Esophagus mucosa (tissue), 1 donor: ENCODE data around the gene DNM1. TPM values are rescaled to one million over a fixed set of nuclear protein-coding genes. Genes with fewer than 3 reads are reported as not detected.

Source experiments
- ATAC-seq: fragments of 200-7000 bp; cut with Tn5 transposase; one replicate; pipeline ENCODE4 v1.9.1; 2020
- total RNA-seq: library from RNA; stranded (reverse); gene quantifications from one replicate; pipeline ENCODE4 v1.2.4, GENCODE V29; 2023
- donor health status: DM: yes; HTN: yes; CAD: no.

The DNM1 gene
- total RNA-seq, 1 donor from 2014 or later = 2.2 TPM

DNA sequence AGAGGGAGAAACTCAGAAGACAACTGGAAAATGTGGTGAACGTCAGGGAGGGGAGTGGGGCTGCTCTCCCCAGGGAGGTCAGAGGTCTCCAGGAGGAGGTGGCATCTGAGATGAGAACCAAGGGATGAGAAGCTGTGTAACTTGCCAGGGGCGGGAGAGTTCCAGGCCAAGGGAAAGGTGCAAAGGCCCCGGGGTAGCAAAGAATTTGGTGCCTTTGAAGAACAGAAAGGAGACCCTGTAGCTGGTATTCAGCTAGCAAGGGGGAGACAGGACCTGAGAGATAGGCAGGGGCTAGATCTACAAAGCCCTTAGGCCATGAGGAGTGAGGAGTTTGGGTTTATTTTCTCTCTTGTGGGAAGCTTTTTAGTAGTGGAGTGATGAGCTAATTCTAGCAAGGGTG is 3.3 kb downstream of the DNM1 start:
- ATAC-seq = no peak

DNA sequence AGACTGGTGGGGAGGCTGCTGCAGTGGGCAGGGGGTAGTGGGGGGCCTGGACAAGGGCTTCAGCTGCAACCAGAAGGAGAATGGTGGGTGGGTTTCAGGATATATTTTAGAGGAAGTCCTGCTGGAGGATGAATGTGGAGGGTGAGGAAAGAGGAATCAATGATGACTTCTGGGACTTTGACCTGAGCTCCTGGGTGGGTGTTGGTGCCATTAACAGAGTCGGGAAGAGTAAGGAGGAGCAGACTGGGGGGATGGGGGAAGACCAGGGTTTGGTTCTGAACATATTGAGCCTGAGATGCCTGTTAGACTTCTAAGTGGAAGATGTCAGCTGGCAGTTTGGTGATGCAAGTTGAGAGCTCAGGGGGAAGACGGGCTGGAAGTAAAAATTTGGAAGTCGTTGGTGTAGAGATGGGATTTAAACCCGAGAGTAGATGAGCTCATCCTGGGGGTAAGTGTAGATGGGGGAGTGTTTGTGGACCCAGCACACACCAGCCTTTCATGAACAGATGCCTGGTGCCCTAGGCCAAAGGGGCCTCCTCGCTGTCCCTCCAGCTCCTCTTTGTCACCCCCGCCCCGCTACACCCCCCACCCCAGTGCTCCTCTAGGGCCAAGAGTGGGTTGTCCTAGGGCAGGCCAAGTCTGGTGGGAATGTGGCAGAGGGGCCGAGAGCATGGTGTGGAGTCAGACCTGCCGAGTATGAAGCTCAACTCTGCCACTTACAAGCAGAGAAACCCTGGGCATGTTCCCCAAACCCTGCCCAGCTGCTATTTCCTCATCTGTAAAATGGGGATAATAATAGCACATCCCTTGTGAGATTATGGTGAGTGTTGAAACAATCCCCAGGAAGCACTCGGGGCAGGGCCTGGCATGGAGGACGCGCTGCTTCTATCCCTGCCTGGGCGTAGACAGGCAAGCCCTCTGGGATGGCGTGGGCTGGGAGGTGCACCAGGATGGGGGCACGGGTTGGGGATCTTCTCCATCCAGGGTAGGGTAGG is 4.0 kb downstream of the DNM1 start:
- no peak for ATAC-seq

DNA sequence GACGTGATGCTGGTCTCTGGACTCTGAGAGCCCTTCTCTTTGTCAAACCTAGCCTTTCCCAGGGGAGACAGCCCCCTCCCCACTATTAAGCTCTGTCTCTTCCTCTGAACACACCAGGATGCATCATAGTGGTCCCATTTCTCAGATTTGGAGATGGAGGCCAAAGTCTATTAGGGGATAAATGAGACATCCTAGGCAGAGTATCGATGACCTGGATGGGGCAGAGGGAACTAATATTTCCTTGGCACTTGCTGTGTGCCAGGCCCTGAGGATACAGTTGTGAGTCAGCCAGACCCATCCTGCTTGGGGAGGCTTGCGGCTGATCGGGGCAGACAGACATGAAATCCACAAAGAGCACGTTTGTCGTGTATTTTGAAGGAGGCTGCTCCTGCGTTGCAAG is 5.2 kb downstream of the DNM1 start:
- ATAC-seq = no peak

DNA sequence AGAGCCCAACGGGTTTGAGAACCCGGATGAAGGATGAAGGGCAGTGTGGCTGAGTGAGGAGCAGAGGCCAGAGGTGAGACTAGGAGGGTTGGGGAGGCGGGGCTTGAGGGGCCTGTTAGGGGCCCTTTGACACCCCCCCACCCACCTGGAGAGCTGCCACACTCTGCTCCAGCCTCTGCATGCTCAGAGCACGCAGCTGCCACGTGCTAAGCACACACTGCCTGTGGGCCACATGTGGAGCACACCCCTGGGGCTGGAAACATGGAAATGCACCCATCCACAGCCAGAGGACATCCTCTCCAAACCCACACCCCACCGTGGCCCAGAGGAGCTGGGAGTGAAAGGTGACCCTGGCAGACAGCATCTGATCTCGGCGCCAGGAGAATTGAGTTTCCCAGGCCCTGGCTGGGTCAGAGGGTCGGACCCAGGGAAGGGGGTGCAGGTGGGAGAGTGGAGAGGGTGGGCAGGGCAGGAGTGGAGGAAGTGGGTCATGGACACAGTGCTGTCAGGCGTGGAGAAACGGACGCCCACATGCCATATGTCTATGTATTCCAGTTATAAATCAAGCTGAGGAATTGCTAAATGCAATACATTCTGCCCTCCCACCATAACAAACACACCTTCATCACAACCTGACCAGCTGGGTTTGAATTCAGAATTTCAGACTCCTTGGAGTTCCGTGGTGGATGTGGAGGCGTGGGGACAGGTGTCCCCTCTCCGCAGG is 5.9 kb downstream of the DNM1 start:
- ATAC-seq = no peak

DNA sequence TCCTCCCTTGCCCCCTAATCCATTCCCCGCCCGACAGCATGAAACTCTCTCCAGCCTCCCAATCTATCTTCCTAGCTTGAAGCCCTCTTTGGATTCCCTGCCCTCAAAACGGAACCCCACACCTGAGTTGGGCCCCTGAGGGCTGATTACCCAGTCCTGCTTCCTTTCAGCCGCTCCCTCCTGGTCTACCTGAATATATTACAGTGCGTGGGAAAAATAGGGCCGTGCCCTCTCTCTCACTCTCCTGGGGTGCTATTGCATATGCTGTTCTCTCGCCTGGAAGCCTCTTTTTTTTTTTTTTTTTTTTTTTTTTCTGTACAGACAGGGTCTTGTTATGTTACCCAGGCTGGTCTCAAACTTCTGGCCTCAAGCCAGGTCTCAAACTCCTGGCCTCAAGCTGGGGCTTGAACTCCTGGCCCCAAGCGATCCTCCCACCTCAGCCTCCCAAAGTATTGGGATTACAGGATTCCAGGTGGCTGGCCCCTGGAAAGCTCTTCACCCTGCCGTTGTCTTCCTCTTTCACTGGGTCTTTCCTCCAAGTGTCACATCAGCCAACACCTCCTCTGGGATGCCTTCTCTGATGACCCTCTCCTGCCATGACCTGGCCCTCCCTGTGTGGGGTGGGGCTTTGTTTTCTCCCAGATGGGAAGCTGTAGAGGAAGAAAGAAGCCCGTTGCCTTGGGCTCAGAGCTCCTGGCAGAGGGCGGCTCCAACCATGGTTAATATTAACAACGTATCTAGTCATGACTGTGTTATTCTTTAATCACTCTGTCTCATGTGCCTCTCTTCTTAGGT is 8.2 kb downstream of the DNM1 start:
- peak; percentile 25 for ATAC-seq

DNA sequence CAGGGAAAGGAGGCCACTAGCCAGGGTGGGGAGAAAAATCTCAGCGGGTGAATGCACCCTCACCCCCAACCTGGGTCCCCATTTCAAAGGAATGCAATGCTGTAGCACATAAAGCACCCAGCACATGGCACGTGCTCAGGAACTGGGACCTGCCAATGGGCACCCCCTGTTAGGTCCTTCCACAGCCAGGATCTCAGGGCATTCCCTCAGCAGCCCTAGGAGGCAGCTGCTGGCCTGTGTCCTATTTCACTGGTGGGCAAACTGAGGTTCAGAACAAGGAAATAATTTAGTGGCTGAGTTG is 8.8 kb downstream of the DNM1 start:
- ATAC-seq = no peak

DNA sequence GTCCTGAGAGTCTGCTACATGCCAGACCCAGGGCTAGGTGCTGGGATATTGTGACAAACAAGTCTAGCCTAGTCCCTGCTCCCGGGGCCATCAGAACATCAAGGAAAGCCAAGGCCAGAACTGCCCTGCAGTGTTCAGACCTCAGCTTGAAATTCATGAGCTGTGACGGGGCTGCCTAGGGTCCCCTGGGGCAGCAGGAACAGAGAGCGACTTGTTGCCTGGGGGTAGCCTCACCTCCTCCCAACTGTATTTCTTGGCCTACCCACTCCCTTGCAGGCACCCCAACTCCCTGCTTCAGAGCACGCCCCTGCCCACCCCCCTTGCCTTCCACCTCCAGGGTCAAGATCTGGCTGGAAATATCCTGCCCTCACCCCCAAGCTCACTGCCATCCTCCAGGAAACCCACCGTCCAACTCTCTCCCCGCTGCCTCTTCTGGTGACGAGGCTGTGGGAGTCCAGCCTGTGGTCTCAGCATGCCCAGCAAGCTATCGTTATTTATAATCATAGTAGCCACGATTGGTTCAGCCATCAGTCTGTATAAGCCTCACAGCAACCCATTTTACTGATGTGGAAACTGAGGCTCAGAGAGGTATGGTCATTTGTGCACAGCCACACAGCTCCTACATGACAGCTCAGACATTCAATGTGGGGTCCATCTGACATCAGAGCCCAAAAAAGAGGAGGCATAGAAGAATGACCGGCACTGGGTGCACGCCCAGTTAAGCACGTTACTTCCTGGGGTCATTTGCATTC is 10.7 kb downstream of the DNM1 start:
- no peak for ATAC-seq

DNA sequence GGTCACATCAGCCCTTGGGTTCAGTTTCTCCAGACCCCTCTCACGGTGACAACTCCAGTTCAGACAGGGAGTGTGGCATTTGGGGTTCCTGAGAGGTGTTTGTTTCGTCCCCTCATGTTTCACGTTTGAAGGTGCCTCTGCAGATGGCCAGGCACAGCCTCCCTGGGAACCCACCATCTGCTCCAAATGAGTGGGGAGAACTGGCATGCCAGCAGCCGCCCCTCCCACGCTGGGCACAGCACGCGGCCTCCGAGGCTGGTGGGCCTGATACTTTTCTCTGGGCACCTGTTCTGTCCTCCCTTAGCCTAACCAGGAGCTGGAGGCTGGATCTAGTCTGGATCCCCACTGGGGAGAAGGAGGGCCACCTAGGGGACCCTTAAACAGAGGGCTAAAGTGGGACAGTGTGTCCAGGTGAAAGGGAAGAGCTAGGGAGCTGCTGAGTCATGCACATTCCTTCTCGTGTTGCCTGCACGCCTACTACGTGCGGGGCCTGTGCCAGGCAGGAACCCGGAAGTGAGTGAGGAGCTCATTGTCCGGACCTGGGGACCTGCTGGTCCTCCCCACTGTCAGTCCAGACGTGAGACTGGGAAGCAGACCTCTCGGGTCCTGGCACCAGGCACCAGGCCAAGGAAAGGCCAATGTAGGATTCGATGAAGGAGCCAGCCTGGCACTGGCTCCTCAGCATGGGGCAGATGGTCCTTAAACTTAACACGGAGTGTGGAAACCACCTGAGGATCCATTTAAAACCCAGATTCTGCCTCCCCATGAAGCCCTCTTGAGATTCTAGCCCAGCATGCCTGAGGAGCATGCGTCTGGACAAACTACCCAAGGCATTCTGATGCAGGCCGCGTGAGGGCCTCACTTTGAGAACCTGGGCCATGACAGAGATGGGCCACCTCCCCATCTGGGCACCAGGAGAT is 11.7 kb downstream of the DNM1 start:
- ATAC-seq = no peak

DNA sequence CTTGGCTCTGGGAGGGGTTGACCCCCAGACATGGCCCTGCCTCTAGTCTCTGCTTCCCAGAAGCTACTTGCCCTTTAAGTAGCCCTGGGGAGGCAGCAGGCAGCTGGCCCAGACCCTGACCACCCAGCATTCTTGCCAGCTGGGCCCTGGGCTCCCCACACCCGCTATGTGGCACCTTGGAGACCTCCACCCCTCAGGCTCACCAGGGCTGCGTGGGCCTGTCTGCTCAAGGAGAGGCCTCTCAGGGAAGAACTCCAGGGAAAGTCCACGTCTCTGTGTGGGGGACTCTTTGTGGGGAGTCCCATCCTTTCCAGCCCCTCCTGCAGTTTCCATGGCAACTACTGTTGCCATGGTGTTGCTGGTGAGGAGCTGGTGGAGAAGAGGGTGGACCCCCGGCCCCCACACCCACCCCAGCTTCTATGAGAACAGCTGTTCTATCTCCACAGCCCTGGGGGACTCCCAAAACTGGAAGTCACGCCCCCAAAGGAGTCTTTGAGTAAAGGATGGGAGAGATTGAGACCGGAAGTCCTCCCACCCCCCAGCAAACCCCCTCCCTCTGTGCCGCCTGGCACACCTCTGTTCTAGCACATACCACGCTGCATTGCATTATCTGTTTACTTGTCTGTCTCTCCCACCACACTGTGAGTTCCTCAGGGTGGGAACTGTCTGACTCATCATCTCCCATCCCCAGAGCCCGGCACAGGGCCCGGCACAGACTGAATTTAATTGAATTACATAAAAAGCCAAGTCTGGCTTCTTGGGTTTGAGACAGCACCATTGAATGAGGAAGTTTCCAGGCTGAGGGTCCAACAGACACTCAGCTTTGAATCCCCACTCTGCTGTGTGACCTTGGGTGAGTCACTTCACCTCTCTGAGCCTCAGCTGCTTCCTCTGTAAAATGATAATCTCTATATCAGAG is 12.6 kb downstream of the DNM1 start:
- no peak for ATAC-seq

DNA sequence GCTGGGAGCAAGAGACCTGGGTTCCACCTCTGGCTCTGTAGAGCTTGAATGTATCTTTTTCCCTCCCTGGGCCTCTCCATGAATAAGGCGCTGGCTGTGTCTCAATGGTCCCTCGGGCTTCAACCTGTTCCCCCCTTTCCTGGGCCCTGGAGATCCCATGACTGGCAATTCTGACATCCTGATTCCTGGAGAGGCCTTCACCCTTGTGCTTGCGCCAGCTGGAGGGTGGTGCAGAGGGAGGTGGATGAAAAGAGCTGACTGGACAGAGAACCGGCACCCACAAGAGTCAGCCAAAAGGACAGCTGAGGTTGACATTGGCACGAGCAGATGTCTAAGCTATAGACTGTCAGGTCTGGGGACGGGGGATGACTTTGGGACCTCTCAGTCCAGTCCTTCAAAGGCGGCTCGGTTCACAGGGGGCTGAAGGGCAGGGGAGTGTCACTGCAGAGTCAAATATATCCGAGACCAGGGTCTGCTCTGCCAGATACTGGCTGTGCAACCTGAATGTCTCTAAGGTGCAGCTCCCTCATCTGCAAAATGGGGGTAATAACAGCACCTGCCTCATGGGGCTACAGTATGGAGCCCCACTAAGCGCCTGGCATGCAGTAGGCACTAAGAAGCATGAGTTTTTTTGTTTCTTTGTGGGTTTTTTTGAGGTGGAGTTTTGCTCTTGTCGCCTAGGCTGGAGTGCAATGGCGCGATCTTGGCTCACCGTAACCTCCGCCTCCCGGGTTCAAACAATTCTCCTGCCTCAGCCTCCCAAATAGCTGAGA is 13.8 kb downstream of the DNM1 start:
- ATAC-seq = no peak

DNA sequence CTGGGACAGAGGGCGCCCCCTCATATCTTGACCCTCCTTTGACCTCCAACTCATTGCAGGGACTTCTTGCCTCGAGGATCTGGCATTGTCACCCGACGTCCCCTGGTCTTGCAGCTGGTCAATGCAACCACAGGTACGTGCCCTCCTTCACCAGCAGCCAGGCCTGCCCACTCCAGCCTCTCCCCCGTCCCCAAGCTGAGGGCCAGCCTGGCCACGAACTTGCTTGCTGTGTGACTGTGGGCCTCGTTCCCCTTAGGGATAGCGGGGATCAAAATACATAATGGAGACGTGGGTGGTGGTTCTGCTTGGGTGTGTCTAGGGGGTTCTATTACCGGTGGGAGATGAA is 15.0 kb downstream of the DNM1 start:
- ATAC-seq = no peak

DNA sequence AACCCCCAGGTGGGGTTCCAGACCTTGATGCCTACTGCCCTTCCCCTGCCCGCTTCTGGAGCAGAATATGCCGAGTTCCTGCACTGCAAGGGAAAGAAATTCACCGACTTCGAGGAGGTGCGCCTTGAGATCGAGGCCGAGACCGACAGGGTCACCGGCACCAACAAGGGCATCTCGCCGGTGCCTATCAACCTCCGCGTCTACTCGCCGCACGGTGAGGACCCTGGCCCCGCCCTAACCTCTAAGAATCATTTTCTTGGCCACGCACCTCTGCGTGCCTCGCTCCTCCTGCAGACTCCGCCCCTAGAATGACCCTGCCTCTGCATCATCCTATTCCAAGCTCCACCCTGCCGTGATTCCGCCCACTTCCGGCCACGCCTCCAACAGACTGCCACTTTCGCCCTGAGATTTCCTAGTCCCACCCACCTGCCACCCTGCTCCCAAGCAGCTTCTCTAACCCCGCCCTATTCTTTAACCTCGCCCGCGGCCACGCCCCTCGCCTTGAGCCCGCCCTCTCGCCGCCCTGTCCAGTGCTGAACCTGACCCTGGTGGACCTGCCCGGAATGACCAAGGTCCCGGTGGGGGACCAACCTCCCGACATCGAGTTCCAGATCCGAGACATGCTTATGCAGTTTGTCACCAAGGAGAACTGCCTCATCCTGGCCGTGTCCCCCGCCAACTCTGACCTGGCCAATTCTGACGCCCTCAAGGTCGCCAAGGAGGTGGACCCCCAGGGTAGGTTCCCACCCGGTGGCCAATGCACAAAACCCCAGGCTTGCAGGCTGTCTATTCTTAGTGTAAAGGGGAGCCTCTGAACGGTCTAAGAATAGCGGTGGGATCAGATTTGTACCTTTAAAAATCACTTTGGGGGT is 15.6 kb downstream of the DNM1 start:
- ATAC-seq = peak; percentile 94

DNA sequence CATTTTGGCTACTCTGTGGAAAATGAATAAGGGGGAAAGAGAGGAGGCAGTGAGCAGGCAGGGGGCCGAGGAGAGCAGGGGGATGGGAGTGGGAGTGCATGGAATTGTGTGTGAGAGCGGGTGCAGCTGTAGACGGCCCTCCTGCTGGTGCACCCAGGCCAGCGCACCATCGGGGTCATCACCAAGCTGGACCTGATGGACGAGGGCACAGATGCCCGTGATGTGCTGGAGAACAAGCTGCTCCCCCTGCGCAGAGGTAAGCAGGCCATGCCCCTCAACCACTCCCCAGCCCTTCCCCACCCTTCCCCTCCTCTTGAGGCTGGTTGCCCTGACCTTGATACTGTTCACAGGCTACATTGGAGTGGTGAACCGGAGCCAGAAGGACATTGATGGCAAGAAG is 16.7 kb downstream of the DNM1 start:
- ATAC-seq = no peak

DNA sequence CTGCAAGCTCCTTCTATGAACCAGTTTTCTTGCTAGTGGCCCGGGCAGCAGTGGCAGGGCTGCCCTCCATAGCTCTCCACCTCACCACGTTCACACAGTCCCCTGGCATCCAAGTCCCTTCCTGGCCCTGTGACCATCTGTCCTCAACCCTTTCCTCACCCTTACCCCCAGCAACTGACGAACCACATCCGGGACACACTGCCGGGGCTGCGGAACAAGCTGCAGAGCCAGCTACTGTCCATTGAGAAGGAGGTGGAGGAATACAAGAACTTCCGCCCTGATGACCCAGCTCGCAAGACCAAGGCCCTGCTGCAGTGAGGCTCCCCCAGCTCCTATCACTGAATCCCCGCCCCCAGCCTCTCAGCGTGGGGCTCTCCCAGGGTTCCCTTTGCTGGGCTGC is 18.8 kb downstream of the DNM1 start:
- ATAC-seq = no peak

DNA sequence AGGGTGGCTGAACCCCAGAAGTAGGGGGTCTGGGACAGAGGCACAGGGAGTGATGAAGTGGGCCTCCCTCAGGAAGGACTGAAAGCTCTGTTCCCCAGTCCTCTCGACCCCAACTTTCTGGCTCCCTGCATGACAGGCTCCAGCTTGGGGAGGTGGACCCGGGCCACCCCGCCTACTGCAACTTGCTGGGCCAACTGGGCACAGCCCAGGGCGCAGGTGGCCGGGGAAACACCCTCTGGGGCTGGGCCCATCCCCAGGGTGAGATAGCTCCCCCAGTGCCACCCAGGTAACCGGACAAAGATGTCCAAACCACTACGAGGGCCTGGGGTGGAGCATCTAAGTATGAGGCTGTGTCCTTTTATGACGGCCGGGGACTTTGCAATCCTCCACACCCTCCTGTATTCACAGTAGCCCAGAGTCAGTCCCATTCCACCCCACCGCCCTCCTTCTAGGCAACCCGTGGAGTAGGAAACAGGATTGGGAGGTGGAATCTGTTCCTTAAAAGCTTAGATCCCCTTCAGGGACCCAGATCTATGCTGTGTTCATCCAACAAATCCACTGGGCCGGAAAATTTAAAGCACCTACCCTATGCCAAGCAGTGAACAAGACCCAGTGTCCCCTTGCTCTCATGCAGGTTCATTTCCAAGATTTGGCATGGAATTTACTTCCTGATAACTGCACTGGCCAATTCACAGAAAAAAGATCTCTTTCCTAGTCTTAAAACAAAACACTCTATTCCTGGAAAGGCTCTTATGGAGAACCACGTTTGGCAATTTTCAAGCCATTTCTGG is 19.9 kb downstream of the DNM1 start:
- ATAC-seq = no peak

DNA sequence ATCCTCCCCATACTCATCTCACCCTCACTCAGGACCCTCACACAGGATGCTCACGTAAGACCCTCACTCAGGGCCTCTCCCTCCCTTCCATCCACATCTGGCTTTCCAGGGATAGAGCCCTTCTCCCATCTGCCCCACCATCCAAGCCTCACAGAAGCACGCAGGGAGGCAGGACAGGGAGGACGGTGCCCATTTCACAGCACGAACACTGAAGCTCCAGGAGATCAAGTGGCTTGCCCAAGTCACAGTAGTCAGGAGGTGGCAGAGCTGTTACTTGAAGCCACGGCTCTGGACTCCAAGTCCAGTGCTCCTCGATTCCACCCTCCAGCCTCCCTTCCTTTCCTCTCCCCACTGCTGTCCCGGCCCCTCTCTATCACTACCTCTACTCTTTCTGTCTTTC is 21.7 kb downstream of the DNM1 start:
- ATAC-seq = no peak

DNA sequence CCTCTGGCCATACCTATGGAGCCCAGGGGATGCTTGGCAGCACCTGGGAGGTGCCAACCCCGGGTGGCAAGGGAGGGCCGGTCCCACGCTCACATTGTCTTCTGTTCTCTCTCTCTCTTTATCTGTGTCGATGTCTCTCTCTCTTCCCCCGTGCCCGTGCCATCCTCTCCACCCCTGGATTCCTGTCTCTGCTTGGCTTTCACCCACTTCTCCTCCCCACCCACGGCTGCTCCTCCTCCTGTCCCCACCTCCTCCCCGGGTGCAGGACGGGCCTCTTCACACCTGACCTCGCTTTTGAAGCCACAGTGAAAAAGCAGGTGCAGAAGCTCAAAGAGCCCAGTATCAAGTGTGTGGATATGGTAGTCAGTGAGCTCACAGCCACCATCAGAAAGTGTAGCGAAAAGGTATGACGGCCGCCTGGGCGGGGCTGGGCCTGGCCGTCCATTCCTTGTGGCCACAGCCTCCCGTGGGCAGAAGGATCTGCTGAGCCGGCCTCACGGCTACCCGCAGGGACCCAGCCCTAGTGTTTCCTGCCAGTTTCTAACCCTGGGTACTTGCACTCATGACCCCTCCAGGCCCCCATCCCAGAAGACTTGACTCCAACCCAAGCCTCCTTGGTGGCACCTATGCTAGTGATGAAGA is 22.7 kb downstream of the DNM1 start:
- ATAC-seq = peak; percentile 20
